H4 (cell line): Measurements from ENCODE around the gene GALNT18. TPM values are rescaled to one million over a fixed set of nuclear protein-coding genes. Genes with fewer than 3 reads are reported as not detected.
"Not testable (repeated sequence)": the region's sequence is repeated elsewhere in the genome, so short reads cannot be mapped to it uniquely, and the experiment has no call there.

Experiments
- DNase-seq: peaks from one replicate; pipeline ENCODE4 v3.0.0-alpha.2; 2015; ENCODE audit warnings: low spot score
- total RNA-seq: library from RNA; depleted of rRNA; stranded (reverse); fragments of >200 nt; shearing (Covaris generic); gene quantifications from 2 replicates; pipeline ENCODE4 v1.2.3, GENCODE V29; 2014

The GALNT18 gene
- total RNA-seq, 1 experiment from 2014 or later = 5.0 TPM

- no peak for DNase-seq
These were observed 158.4 kb downstream of the GALNT18 start for GRCh38 chr11:11463405-11463804.

- DNase-seq = no peak
These were observed 160.3 kb downstream of the GALNT18 start for GRCh38 chr11:11461473-11461872.

- no peak for DNase-seq
These were observed 162.2 kb downstream of the GALNT18 start for GRCh38 chr11:11459578-11459977.

DNA sequence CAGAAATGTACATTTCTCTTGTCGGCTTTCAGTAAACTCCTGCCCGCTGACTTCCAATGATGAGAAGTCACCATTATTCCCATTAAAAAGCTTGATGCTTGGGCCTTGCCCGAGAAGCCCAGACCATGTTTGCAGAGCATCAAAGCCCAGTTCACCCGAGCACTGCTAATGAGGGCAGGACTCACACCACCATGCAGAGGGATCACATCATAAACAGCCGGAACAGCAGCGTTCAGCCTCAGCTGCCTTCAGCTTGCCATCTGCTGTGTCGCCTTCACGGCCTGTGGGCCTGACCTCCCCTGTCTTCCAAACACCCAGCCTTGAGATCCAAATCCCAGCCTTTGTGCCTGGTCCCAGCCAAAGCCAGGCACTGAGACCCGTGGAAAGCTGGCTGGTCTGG lies 163.3 kb downstream of the GALNT18 start:
- DNase-seq = no peak

DNA sequence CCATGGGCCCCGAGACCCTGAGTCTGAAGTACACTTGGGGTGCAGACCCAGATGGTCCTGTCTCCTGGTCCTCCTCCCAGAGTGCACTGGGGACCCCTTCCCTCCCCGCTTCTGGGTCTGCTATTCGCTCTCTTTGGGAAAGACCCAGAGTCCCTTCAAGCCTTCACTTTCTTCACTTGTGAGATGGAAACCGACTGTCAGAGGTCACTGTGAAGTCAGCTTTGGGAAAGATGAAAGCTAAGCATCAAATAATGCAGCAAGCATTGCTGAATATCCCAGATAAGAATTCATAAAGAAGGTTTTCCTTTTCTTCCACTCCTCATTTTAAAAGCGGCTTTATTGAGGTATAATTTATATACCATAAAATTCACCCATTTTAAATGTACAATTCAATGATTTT lies 163.8 kb downstream of the GALNT18 start:
- DNase-seq = no peak

DNA sequence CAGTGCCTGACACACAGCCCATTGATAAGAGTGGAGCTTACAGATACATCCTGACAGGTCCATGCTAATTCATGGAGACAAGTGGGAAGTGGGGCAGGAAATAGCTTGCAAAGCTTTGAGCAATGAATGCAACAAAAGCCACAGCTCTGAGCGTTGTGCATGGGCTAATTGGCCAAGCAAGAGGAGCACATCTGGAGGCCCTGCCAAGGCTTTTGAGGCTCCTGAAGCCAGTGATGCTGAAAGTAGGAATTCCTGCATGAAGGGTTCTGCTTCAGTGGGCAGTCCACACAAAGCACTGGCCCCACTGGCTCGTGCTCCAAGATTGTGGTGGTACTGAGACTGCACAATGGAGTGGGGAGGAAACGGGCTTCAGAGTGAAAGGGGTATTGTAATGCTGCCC lies 164.9 kb downstream of the GALNT18 start:
- DNase-seq = no peak

DNA sequence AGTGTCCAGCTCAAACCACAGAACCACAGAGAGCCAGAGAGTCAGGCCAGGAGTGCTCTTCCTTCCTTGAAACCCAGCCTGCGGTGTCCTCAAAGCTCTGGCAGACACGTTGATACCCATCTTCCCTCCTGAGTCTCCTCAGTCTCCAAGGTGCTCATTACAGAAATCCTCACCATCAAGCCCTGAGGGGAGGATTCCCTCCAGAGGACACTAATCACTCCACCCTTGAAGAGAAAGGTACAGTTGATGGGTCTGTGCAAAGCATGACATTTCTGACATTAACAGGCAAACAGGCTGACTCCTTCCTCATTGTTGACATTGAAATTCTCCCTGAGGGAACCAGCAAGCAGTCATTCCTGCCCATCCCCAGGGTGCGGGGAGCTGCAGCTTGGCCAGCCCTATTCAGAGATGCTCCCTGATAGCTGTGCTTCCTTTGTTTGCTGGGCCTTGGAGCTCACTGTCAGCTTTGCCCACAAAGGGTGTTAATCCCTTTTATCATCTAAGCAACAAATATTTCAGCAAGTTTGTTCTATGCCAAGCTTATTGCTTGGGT lies 167.1 kb downstream of the GALNT18 start:
- no peak for DNase-seq

DNA sequence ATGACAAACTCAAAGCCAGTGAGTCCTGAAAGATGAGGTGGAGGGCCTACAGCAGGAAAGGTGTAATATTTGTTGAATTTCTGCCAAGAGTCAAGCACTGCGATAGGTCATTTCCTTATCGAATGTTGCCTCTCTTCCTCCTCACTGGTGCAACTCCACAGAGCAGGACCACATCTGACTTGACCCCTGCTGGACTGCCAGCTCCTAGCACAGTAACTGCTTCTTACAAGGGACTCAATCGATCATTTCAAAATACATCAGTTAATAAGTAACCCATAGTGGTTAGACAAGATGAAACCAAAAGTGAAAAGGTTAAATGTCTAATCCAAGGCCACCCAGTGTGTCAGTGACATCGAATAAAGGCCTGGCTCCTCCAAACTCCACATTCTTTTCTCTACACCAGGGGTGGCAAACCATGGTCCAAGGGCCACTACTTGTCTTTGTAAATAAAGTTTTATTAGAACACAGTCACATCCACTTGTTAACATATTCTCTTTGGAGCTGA lies 170.3 kb downstream of the GALNT18 start:
- no peak for DNase-seq

DNA sequence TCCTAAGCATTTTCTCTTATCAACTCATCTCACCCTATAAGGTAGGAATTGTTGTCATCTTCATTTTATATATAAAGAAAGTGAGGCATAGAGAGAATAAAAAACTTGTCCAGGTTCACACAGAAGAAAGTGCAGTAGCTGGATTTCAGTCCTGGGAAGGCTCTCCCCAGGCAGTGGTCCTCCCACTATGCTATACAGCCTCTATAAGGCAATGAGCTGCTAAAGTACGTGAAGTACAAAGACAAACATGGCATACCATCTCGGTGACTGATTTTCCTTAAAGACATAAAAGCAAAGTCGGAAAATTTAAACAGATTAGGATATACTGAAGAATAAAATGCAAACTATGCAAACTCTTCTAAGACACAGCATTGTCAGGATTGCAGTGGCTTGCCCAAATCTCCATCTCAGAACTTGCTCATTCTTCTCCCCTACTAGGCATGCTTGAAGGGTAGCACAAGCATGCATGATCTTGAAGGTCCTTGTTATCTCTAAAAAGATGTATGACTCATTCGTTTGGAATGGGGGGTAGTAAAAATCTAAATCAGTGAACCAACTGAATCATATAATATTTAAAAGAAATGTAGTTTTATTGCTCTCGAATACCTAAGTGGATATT lies 171.0 kb downstream of the GALNT18 start:
- no peak for DNase-seq

DNA sequence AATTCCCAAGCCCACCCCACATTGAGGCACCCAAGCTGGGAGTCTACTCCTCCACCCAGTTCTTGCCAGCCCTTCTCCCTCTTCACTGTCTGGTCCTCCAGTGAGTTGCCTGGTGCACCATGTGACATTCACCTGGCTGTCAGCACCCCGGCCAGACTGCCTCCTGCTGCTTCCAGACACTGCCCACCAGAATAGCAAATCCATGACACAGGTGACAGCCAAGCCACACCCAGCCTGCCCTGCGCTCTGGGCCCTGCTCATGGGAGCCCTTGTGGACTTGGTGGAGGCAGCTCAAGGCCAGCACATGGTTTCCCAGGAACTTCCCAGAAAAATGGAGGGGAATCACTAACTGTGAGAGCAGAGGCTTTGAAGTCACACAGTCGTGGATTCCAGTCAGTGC lies 172.5 kb downstream of the GALNT18 start:
- no peak for DNase-seq

DNA sequence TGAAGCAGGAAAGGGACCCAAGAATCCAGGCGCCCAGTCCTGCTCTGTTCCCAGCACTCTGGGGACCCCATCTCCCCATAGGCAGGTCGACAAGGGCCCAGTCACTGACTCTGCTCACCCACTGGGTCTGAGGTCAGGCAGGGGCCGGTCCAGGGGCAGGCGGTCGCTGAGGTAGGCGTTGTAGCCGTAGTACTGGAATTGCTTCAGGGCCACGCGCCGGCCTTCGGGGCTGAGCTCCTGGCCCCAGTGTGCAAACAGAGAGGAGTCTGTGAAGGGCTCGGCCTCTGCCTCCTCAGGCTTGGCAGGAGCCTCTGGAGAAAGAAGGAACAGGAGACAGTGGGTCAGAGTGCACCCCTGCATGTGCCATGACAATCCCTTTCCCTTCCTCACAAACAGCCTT lies 173.2 kb downstream of the GALNT18 start:
- DNase-seq = no peak

GRCh38 chr11:11447601-11448000 lies 174.2 kb downstream of the GALNT18 start:
- DNase-seq = not testable (repeated sequence)

DNA sequence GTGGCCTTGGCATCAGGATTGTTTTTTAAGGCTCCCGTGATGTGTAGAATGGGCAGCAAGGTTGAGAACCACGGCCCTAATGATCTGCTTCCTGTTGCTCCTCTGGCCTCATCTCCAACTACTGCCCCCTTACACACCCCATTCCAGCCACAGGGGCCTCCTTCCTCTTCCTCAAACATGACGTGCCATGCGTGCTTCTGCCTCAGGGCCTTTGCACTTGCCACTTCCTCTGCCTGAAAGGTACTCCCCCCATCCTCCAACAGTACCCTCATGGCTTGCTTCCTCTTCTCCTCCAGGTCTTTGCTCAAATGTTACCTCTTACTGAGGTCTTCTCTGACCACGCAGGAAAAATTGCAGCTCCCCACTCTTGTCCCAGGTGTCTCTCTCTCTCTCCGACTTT lies 174.8 kb downstream of the GALNT18 start:
- DNase-seq = no peak

DNA sequence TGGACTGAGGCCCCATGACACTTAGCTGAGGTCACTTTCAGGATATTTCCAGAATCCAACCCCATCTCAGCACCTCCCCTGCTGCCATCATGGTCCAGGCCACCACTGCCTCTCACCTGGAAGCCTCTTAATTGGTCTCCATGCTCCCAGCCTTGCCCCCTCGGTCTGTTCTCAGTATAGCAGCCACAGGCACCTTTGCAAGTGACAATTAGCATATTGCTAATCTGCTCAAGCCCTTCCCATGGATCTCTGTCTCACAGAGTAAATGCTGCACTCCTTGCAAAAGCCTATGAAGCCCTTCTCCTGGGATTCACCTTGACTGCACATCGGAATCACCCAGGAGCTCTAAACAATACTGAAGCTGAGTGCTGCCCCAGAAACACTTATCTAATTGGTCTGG lies 175.2 kb downstream of the GALNT18 start:
- no peak for DNase-seq

DNA sequence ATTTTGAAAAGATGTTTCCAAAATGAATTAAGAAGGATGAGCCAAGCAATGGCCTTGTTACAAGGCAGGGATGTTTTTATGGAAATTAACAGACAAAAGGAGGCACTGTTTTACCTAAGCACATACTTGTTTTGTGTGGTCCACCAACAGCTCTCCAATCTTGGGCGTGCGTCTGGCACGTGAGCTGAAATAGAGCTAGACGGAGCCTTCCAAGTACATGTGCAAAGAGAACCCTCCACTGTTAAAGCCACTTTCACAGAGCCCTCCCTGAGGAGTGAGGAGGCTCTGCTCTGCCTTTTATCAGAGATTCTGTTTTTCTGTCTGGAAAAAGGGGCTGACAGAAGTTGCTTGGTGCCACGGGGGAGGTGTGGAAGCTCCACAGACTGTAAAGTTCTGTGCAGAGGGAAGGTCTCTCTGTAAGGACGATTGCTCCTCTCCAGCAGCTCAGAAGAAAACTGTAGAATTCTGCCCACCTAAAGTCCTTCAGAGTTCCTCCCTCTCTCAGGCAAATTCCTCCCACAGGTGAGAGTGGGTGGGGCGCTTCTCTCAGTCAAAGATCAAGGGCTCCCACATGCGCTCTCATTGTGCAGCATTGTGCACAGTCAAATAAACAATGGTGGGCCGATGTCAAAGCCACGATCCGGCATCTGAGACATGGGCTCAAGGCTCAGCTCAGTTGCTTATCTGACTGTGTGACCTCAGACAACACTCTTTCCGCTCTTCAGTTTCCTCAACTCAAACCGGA lies 176.2 kb downstream of the GALNT18 start:
- DNase-seq = no peak

DNA sequence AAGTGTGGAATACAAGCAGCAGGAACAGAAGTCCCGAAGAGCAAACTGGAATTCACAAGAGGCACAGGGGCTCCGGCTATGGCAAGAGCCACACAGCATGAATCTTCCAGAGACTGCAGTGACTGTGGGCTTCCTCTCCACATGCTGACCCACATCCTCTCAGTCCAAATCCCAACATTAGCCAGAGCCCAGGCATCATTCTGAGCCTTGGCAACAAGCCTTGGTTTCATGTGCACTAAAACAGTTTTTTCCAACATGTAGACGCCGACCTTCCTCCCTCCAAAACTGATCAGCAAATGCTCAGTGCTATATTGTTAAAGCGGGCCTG lies 177.0 kb downstream of the GALNT18 start:
- no peak for DNase-seq

DNA sequence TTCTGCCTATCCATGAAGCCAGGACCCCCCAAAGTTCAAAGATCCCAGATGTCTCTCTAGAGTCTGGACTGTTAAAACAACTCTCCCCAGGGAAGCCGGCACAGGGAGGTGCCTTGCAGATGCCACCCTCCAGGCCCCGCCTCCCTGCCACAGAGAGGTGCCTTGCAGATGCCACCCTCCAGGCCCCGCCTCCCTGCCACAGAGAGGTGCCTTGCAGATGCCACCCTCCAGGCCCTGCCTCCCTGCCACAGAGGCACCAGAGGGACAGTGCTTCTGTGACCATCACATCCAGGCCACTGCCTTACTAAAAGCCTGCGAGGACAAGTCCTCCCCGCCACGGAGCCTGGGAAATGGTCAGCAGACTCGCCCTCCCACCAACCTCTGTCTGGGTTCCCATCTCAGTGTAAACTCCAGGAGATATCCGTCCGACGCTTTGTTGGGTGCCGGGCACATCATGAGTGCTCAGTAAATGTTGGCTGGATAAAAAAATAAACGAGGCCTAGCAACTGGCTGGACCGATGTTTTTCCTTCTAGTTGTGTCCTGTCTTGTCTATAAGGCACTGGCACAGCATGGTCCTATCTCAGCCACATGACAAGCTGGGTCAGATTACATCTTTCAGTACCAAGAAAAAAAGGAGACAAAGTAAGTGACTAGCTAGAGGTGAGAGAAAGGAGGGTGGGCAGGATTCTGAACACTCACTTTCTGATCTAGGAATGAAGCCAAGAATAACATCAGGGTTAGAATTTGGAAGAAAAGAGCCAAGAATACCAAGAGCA lies 177.6 kb downstream of the GALNT18 start:
- DNase-seq = peak; percentile 44

GRCh38 chr11:11442791-11443190 lies 179.0 kb downstream of the GALNT18 start:
- DNase-seq = no peak

GRCh38 chr11:11441516-11441915 lies 180.3 kb downstream of the GALNT18 start:
- DNase-seq = no peak

DNA sequence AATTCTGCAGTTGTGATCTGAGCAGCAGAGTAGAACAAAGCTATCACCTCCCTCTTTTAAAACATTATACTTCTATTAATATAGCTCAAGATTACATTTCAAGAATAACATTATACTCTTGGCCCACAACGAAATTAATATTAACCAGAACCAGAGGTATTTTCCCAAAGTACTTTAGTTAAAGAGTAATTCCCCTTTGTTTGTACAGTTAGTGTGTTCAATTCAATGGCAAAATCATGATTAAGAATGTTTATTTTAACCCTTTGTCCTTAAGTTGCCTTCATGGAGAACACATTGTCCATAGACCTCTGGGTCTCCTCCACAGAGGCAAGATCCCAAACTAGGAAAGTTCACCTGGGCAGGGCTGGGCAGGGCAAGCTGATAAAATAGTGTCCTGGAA lies 180.7 kb downstream of the GALNT18 start:
- no peak for DNase-seq

GRCh38 chr11:11440144-11440543 lies 181.7 kb downstream of the GALNT18 start:
- DNase-seq = no peak

- DNase-seq = no peak
These were observed 182.2 kb downstream of the GALNT18 start for GRCh38 chr11:11439591-11439990.
